GM19193 (cell line): Measurements from ENCODE around the gene KRT79.

Source experiments
- POLR2A ChIP-seq: IDR thresholded peaks from 4 replicates; pipeline ENCODE4 v1.6.1; 2011; ENCODE audit not compliant: insufficient read depth, insufficient read length; ENCODE audit errors: extremely low read depth

KRT79 gene

GRCh38 chr12:52829986-52830770 lies 3.9 kb downstream of the KRT79 start:
- TF ChIP-seq POLR2A: no peak

DNA sequence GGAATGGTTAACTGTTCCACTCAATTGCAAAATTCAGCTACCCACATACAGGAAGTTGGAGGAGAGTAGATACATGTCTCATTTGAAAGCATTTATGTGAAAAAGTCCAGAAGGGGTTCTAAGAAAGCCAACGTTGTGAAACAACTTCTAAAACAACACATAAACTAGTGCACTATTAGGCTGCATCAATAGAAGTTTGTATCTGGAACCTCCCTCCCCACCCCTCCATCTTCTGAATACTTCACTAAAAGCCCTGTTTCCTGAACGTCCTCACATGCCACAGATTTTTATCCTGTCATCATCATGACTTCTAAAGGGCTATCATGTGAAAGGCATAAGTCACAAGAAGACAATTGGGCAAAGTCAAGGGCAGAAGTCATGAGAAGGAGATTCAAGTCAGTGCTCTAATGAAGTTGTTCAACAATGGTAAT lies 5.5 kb downstream of the KRT79 start:
- TF ChIP-seq POLR2A: no peak

DNA sequence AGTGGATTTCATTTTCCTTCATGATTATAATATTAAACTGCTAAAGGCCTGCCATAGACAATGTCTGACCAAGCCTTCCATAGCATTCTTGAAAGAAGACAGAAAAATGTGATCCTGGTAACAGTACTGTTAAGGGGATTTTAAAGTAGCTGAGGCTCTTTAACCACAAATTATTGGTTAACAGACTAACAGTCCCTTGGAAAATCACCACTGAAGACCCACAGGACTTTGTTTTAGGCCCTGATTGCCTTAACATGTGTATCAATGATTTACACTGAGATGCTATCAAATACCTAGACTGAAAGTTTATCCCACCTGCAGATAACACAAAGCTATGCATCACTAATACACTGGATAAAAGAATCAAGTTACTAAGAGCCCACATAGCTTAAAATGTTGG lies 6.0 kb downstream of the KRT79 start:
- TF ChIP-seq POLR2A: no peak

DNA sequence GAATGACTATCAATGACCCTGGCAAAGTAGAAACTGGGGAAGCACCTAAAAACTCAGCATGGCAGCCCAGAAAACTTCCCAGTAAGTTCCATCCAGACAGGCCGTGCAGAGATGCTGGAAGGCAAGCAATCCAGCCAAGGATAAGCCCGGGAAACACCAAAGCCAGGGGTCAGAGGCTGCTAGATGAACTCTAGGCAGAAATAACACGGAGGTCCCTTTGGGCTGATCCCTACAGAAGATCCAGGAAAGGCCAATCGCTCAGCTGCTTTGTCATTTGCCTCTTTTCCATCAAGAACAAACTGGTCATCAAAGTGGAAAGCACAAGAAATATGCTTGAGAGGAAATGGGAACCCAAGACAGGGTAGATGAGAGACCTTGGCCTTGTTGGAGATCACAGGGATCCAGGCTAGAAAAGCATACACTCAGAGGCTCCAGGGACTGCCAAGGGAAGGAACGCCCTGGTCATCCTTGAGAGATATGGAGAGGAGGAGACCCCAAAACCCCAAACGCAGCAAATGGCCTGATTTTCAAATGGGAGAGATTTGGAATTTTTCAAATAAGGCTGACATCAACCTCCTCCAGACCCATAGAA lies 6.5 kb downstream of the KRT79 start:
- no peak for TF ChIP-seq POLR2A

- TF ChIP-seq POLR2A: no peak
Measured at GRCh38 chr12:52826611-52827498, 7.3 kb downstream of the KRT79 start.

DNA sequence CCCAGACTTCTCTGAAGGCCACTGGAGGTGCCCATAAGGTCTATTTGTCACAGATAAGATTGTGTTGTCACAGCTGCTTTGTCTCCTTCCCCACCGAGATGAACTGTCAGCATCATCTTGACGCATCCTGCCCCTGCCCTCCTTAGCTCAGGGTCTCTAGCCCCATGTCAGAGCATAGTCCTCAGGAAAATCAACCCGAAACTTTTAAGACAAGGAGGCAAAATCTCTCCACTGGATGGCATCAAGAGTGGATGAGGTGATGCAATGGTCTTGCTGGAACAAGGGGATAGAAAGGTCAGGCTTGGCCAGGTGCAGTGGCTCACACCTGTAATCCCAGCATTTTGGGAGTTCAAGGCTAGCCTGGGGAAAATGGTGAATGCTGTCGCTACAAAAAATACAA lies 8.2 kb downstream of the KRT79 start:
- no peak for TF ChIP-seq POLR2A

GRCh38 chr12:52824741-52825410 lies 9.2 kb downstream of the KRT79 start:
- no peak for TF ChIP-seq POLR2A

DNA sequence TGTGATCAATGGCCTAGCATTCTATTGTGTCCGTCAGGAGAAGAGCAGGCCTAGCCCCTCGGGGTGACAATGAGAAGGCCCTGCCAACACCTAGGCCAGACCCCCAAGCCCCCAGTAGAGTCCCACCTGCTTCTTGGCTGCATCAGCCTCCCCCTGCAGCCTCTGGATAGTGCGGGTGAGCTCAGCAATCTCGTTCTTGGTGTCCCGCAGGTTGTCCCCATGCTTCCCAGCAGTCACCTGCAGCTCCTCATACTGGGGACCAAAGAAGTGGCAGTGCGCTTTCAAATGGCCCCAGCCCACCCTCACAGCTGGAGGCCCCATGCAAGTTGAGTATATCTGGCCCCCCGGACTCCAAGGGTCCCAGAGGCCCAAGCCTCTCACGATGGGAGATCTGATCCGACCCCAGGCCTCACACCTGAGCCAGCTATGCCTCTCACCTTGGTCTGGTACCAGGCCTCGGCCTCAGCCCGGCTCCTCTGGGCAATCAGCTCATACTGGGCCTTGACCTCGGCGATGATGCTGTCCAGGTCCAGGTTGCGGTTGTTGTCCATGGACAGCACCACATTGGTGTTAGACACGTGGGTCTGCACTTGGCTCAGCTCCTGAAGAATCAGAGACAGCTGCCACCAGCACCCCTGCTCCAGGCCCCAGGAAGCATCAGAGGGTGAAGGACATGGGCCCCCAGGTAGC lies 10.2 kb downstream of the KRT79 start:
- no peak for TF ChIP-seq POLR2A

- TF ChIP-seq POLR2A: no peak
Measured at GRCh38 chr12:52822771-52823510, 11.2 kb downstream of the KRT79 start.

GRCh38 chr12:52821826-52822660 lies 12.1 kb downstream of the KRT79 start:
- TF ChIP-seq POLR2A: no peak

- TF ChIP-seq POLR2A: no peak
Measured at GRCh38 chr12:52821071-52821730, 12.9 kb downstream of the KRT79 start.

DNA sequence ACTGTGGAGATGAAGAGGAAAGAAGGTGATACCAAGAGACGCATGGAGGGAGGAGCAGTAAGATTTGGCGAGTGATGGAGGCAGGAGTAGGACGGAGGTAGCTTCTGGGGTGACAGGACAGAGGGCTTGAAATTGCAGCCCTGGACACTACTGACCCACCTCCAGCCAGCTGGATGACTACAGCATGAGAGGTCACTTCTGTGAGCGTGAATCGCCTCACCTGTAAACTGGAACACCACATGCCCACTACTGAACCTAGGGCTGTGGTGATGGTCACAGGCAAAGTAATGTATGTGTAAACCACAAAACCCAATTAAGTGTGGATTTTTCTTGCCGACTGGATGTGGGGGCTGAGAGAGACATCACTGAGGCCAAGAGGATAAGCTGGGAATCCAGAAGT lies 13.6 kb downstream of the KRT79 start:
- TF ChIP-seq POLR2A: no peak
